Esophagus squamous epithelium (tissue), 5 donors: ENCODE results near the gene CEL. TPM values are rescaled to one million over a fixed set of nuclear protein-coding genes. Genes with fewer than 3 reads are reported as not detected.

ENCODE experiments used
- DNase-seq: peaks from one replicate; lab custom pipeline; 2025; lab: John Stamatoyannopoulos, UW
- H3K27ac ChIP-seq, 4 donors: fragments of 200-600 bp; sonication (generic); one replicate each; pipeline ENCODE4 v1.5.1; 2016 to 2019; ENCODE audit warnings: mild to moderate bottlenecking in 1 of 4
- H3K27me3 ChIP-seq, 4 donors: fragments of 200-600 bp; sonication (generic); 1 replicate in 3 of 4; 2 replicates in 1 of 4; pipeline versions ENCODE4 v1.5.1 to v1.6.0; 2017 to 2021; ENCODE audit warnings: antibody characterized with exemption in 1 of 4
- H3K36me3 ChIP-seq, 3 donors: fragments of 200-600 bp; sonication (generic); one replicate each; pipeline ENCODE4 v1.5.1; 2016 to 2019
- H3K4me1 ChIP-seq, 3 donors: fragments of 200-600 bp; sonication (generic); one replicate each; pipeline ENCODE4 v1.5.1; 2017 to 2019
- H3K4me3 ChIP-seq, 4 donors: fragments of 200-600 bp; sonication (generic); 1 replicate in 3 of 4; 2 replicates in 1 of 4; pipeline ENCODE4 v1.5.1; 2016 to 2019; ENCODE audit warnings: mild to moderate bottlenecking in 2 of 4, moderate library complexity in 1 of 4
- H3K9me3 ChIP-seq, 3 donors: fragments of 200-600 bp; sonication (generic); one replicate each; pipeline ENCODE4 v1.5.1; 2016 to 2019
- CTCF ChIP-seq, 6 experiments: fragments of 450-650 bp in 4 of 6; fragments of 200-600 bp in 2 of 6; sonication (generic) in 2 of 6; IDR thresholded peaks; one replicate each; pipeline ENCODE4 v1.5.1; 2016 to 2019; ENCODE audit warnings: antibody characterized with exemption in 6 of 6, mild to moderate bottlenecking in 4 of 6, moderate library complexity in 4 of 6
- POLR2A ChIP-seq, 4 donors: fragments of 450-650 bp; IDR thresholded peaks; one replicate each; pipeline ENCODE4 v1.6.1; 2017; ENCODE audit warnings: antibody characterized with exemption in 4 of 4, mild to moderate bottlenecking in 4 of 4, moderate library complexity in 3 of 4
- WGBS, 2 donors: methylation state at CpG; one replicate each; pipeline ENCODE4 v1.1.5; 2018; 5-methylcytosine and 5-hydroxymethylcytosine counted together
- intact Hi-C: fragments of 100-400 bp; cut with DNase I; formaldehyde crosslinking; loops from one replicate; pipeline ENCODE4 v1.15.0; 2022
- total RNA-seq, 4 donors: library from RNA; depleted of rRNA; stranded (reverse); fragments of >200 nt; gene quantifications; one replicate each; pipeline ENCODE4 v1.1.0, GENCODE V29; 2016
- donor health status: DM: yes; HTN: yes; CAD: no.

The CEL gene
- total RNA-seq, 4 donors from 2014 or later = 1.9 to 7.6 (median 3.5) TPM

DNA sequence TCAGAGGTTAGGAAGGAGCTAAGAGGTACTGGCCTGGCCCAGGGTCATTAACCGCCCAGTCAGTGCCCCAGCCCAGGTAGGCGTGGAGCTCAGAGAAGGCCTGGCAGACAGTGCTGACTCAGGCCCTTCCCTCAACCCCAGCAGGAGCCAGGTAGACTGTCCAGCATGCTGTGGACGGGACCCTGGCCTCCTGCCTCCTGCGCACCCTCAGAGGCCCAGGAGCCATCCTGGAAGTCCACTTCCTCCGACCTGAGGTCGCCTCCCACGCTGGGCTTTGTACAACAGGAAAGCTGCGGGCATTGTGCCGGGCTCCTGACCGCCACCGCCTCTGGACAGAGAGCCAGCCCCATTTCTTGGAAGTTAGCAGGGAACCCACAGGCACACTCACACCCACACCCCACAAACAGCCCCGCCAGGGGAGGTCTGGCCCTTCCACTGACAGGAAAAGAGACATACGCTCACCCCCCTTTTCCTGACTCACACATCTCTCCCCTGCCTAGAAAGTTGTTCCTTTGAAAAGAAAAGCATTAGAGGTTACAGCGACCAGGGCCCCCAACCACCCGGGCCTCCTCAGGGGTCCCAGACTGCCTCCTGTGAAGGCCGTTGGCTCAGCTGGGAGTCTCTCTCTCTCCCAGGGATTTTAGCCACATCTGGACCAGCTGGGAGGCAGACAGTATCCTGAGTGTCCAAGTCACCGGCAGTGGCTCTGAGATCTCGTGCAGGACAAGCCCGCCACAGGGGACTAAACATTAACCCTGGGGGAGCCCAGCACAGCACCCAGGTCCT is 51.6 kb downstream of the CEL start:
- Histone ChIP-seq H3K9me3 (no peaks in the 10 kb centered on the region), H3K27me3 (no peaks in the 10 kb centered on the region), H3K27ac (peak overlapping the region; percentile 55 to 97 (median 95)), H3K4me3 (peak overlapping the region in 1 of 4 donors; percentile 30), H3K4me1 (peaks cover 62 to 66% (median 64%) of the 10 kb centered on the region in 3 donors), H3K36me3 (peaks cover 18 to 50% (median 23%) of the 10 kb centered on the region in 3 donors)
- TF ChIP-seq CTCF (IDR thresholded peaks at IDR 0.05) (no peak), POLR2A (IDR thresholded peaks at IDR 0.05) (no peak)
- WGBS, 2 donors = 56% methylated on average over 7 of the region's 19 CpGs; no CpG with 5 or more reads in 1 of the 2 donors
- intact Hi-C loops = no loop called here
- no peak for DNase-seq

- H3K4me3 ChIP-seq = peak overlapping the region in 1 of 4 donors; percentile 30
- 23 to 52% methylated on average over 2 to 6 of the region's 20 CpGs for WGBS, 2 donors
- peak overlapping the region; percentile 55 to 97 (median 95) for H3K27ac ChIP-seq
- peaks cover 71 to 74% (median 73%) of the 10 kb centered on the region in 3 donors for H3K4me1 ChIP-seq
- no peaks in the 10 kb centered on the region for H3K27me3 ChIP-seq
- DNase-seq = no peak
- intact Hi-C loops = no loop called here
- H3K36me3 ChIP-seq = peaks cover 9 to 42% (median 14%) of the 10 kb centered on the region in 3 donors
- no peak for TF ChIP-seq POLR2A (IDR thresholded peaks at IDR 0.05)
- no peak for TF ChIP-seq CTCF (IDR thresholded peaks at IDR 0.05)
- H3K9me3 ChIP-seq = no peaks in the 10 kb centered on the region
Measured at GRCh38 chr9:133113949-133114885, 52.4 kb downstream of the CEL start.

- peaks cover 79 to 83% (median 81%) of the 10 kb centered on the region in 3 donors for H3K4me1 ChIP-seq
- intact Hi-C loops = no loop called here
- peak overlapping the region; percentile 55 to 97 (median 95) for H3K27ac ChIP-seq
- TF ChIP-seq CTCF (IDR thresholded peaks at IDR 0.05) = no peak
- TF ChIP-seq POLR2A (IDR thresholded peaks at IDR 0.05) = no peak
- H3K9me3 ChIP-seq = no peaks in the 10 kb centered on the region
- DNase-seq = no peak
- peak overlapping the region in 1 of 4 donors; percentile 9 for H3K4me3 ChIP-seq
- H3K36me3 ChIP-seq = peaks cover 2 to 33% (median 7%) of the 10 kb centered on the region in 3 donors
- H3K27me3 ChIP-seq = no peaks in the 10 kb centered on the region
- WGBS, 2 donors = 73% methylated on average over 4 of the region's 19 CpGs; no CpG with 5 or more reads in 1 of the 2 donors
Measured at GRCh38 chr9:133114886-133115603, 53.3 kb downstream of the CEL start.

DNA sequence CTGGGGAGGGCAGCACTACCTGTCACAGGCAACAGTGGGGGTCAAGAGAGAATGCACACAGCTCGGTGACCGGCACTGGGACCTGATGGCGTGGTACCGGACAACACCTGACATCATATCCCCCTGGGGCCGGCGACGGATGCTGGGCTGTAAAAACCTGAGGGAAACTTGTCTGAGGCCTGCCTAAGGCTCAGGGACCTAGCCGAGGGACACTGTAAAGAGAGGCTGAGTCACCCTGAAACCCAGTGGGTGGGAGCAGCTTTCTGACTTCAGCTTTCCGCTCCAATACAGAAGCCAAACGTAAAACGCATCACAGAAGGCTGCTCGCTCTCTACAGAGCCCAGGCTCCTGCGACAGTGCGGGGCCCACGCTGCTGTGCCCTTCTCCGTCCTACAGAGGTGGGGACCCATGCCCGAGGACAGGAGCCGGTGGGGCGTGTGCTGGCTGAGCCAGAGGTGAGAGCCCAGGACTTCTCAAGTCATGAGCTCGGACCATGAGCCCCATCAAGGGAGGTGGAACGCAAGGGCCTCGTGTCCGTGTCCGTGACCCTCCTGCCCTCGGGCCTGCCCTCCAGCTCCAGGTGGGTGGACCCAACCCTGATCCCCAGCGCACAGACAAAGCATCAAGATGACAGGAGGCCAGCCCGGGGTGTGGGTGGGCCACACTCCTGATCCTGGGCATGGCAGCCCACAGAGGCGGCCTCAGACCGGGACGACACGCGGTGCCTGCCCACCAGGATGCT is 54.0 kb downstream of the CEL start:
- Histone ChIP-seq H3K9me3 (no peaks in the 10 kb centered on the region), H3K36me3 (peaks cover 0 to 26% (median 0%) of the 10 kb centered on the region in 3 donors), H3K4me3 (peak overlapping the region in 1 of 4 donors; percentile 9), H3K27me3 (no peaks in the 10 kb centered on the region), H3K4me1 (peaks cover 84 to 90% (median 85%) of the 10 kb centered on the region in 3 donors), H3K27ac (peak overlapping the region; percentile 94 to 97 (median 95))
- WGBS, 2 donors = 20 to 60% methylated on average over 3 to 6 of the region's 32 CpGs
- no peak for DNase-seq
- intact Hi-C loops = no loop called here
- TF ChIP-seq POLR2A (IDR thresholded peaks at IDR 0.05) (peak in 1 of 4 donors; percentile 62), CTCF (IDR thresholded peaks at IDR 0.05) (no peak)
